Upper lobe of left lung (tissue), 6 donors: ENCODE data around the gene CHKB. TPM values are rescaled to one million over a fixed set of nuclear protein-coding genes. Genes with fewer than 3 reads are reported as not detected.

Experiments used
- ATAC-seq, 2 donors: fragments of 200-7000 bp; cut with Tn5 transposase; one replicate each; pipeline ENCODE4 v1.9.1; 2022; ENCODE audit warnings: mild to moderate bottlenecking in 2 of 2, moderate library complexity in 2 of 2; ENCODE audit not compliant: low FRiP score in 2 of 2
- DNase-seq, 2 donors: peaks; one replicate each; pipeline ENCODE4 v3.0.0-alpha.2; 2019 to 2020
- H3K27ac ChIP-seq, 4 donors: fragments of 200-600 bp; sonication (generic); one replicate each; pipeline ENCODE4 v1.5.1; 2016 to 2019
- H3K27me3 ChIP-seq, 4 donors: fragments of 200-600 bp; sonication (generic); one replicate each; pipeline ENCODE4 v1.5.1; 2017 to 2019
- H3K36me3 ChIP-seq, 4 donors: fragments of 200-600 bp; sonication (generic); one replicate each; pipeline ENCODE4 v1.5.1; 2016 to 2019
- H3K4me1 ChIP-seq, 4 donors: fragments of 200-600 bp; sonication (generic); one replicate each; pipeline ENCODE4 v1.5.1; 2018 to 2019
- H3K4me3 ChIP-seq, 4 donors: fragments of 200-600 bp; sonication (generic); one replicate each; pipeline ENCODE4 v1.5.1; 2017 to 2019; ENCODE audit warnings: mild to moderate bottlenecking in 2 of 4, moderate library complexity in 1 of 4
- H3K9me3 ChIP-seq, 4 donors: fragments of 200-600 bp; sonication (generic); one replicate each; pipeline ENCODE4 v1.5.1; 2018 to 2019
- EP300 ChIP-seq, 4 donors: sonication (generic); formaldehyde crosslinking; IDR thresholded peaks; one replicate each; pipeline ENCODE4 v1.5.1; 2017; ENCODE audit warnings: antibody characterized with exemption in 4 of 4, control low read depth in 2 of 4
- POLR2A ChIP-seq, 4 donors: fragments of 450-650 bp; IDR thresholded peaks; one replicate each; pipeline ENCODE4 v1.5.1; 2016 to 2017; ENCODE audit warnings: antibody characterized with exemption in 4 of 4, mild to moderate bottlenecking in 2 of 4
- POLR2AphosphoS5 ChIP-seq, 2 donors: sonication (generic); formaldehyde crosslinking; IDR thresholded peaks; one replicate each; pipeline ENCODE4 v1.5.1; 2017; ENCODE audit warnings: antibody characterized with exemption in 2 of 2
- WGBS, 2 donors: methylation state at CpG; one replicate each; pipeline ENCODE4 v1.1.5; 2017 to 2018; 5-methylcytosine and 5-hydroxymethylcytosine counted together
- total RNA-seq, 6 donors: library from RNA; depleted of rRNA in 4 of 6; stranded (reverse); fragments of >200 nt in 4 of 6; gene quantifications; one replicate each; pipeline versions ENCODE4 v1.1.0 to v1.2.1, GENCODE V29; 2016 to 2021
- TF ChIP-seq, protein P1 (sequence below), 6 experiments: fragments of 450-650 bp in 4 of 6; fragments of 200-600 bp in 2 of 6; sonication (generic) in 2 of 6; IDR thresholded peaks; one replicate each; pipeline ENCODE4 v1.5.1; 2016 to 2019; ENCODE audit warnings: antibody characterized with exemption in 6 of 6
- donor health status: DM: no; HTN: no; CAD: no; lungs with moderate emphysema.
- donor health status: DM: no; HTN: yes; CAD: no; lungs with severe emphysema.

Gene CHKB
- total RNA-seq, 6 donors from 2014 or later, result 42.7 to 294 (median 87.8) TPM

GRCh38 chr22:50626850-50627641 is 44.4 kb upstream of the CHKB start:
- DNase-seq (peak in 1 of 2 donors; percentile 86), ATAC-seq (no peak)
- Histone ChIP-seq H3K27me3 (no peaks in the 10 kb centered on the region), H3K4me1 (peaks cover 14 to 33% (median 24%) of the 10 kb centered on the region in 4 donors), H3K4me3 (peak overlapping the region; percentile 57 to 92 (median 79)), H3K27ac (peak overlapping the region; percentile 77 to 90 (median 88)), H3K36me3 (peaks cover 0 to 23% (median 6%) of the 10 kb centered on the region in 4 donors), H3K9me3 (no peaks in the 10 kb centered on the region)
- TF ChIP-seq POLR2A (IDR thresholded peaks at IDR 0.05) (no peak), EP300 (IDR thresholded peaks at IDR 0.05) (no peak), POLR2AphosphoS5 (IDR thresholded peaks at IDR 0.05) (no peak)
- TF ChIP-seq, protein P1, sequence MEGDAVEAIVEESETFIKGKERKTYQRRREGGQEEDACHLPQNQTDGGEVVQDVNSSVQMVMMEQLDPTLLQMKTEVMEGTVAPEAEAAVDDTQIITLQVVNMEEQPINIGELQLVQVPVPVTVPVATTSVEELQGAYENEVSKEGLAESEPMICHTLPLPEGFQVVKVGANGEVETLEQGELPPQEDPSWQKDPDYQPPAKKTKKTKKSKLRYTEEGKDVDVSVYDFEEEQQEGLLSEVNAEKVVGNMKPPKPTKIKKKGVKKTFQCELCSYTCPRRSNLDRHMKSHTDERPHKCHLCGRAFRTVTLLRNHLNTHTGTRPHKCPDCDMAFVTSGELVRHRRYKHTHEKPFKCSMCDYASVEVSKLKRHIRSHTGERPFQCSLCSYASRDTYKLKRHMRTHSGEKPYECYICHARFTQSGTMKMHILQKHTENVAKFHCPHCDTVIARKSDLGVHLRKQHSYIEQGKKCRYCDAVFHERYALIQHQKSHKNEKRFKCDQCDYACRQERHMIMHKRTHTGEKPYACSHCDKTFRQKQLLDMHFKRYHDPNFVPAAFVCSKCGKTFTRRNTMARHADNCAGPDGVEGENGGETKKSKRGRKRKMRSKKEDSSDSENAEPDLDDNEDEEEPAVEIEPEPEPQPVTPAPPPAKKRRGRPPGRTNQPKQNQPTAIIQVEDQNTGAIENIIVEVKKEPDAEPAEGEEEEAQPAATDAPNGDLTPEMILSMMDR (IDR thresholded peaks at IDR 0.05), result no peak
- 86 to 90% methylated on average over 30 to 42 of the region's 42 CpGs for WGBS, 2 donors

DNA sequence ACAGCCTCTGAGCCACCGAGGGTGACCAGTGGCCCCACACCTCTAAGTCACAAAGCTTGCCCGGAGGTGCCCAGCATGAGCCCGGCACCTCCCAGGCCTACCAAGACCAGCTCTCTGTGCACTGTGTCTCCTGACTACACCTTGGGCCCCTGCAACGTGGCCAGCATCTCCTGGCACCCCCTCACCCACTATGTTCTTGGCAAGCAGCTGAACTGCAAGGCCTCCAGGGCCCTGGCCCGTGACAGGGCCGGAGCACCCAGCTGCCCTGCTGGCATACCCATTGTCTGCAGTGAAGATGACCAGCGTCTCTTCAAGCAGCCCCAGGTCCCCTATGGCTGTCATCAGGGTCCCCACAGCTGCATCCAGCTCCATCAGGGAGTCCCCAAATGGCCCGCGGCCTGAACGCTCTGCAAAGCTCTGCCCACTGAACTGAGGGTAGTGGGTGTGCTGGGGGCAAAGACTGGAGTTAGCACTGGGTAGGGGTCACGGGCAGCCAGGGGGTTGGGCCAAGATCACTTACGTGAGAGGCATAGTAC is 43.7 kb upstream of the CHKB start:
- WGBS, 2 donors, result 79 to 80% methylated on average over 6 of the region's 12 CpGs
- ATAC-seq (no peak), DNase-seq (peak in 1 of 2 donors; percentile 68)
- Histone ChIP-seq H3K4me1 (peaks cover 21 to 40% (median 31%) of the 10 kb centered on the region in 4 donors), H3K9me3 (no peaks in the 10 kb centered on the region), H3K27ac (peak overlapping the region in 1 of 4 donors; percentile 89), H3K27me3 (no peaks in the 10 kb centered on the region), H3K4me3 (no peak overlapping the region), H3K36me3 (peaks cover 0 to 23% (median 6%) of the 10 kb centered on the region in 4 donors)
- TF ChIP-seq POLR2A (IDR thresholded peaks at IDR 0.05), result no peak
- TF ChIP-seq EP300 (IDR thresholded peaks at IDR 0.05), result no peak
- TF ChIP-seq POLR2AphosphoS5 (IDR thresholded peaks at IDR 0.05), result no peak
- TF ChIP-seq, protein P1 (IDR thresholded peaks at IDR 0.05), result no peak

DNA sequence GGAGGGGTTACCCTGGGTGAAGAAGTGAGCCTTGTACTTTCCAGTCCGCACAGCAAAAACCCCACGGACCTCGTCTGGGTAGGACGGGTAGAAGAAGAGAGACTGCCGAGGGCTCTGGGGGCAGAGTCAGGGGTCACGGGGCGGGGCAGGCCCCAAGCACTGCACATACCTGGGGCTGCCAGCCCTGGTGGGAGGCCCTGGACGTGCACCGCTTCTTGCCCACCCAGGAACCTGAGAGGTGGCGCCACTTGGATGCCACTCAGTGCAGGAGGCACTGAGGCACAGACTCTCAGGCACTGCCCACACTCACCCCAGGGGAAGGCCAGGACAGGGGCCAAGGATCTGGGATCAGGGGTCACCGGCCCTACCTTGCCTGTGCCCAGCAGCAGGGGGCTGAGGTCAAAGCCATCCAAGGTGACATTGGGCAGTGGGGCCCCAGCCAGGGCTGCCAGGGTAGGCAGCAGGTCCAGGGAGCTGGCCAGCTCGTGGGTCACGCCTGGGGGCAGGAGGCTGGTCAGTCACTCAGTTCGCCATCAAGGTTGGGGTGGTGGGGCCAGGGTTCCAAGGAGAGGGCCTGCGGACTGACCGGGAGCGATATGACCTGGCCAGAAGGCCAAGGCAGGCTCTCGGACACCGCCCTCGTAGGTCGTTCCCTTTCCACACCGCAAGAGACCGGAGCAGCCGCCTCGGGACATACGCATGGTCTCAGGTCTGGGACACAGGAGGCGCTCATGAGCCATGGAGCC is 43.1 kb upstream of the CHKB start:
- no peak for ATAC-seq
- no peaks in the 10 kb centered on the region for H3K27me3 ChIP-seq

DNA sequence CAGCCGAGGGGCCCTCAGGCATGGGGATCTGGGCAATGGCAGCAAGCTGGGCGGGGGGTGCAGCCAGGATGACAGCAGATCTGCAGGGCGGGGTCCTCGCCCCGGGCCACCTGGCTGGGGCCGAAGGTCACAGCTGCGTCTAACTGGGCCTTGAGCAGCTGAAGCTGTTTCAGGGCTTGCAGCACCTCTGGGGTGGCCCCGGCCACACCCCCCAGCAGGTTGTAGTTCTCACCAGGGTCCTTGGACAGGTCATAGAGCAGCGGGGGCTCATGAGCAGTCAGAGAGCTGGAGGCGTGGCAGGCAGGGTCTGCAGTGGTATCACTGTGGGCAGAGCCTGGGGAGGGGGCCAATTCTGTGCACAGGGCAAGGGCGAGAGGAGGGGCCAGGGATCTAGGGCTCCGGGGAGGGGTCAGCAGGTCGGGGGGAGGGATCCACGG is 42.5 kb upstream of the CHKB start:
- DNase-seq, result peak in 1 of 2 donors; percentile 79
- TF ChIP-seq EP300 (IDR thresholded peaks at IDR 0.05), result no peak
- TF ChIP-seq POLR2A (IDR thresholded peaks at IDR 0.05), result no peak
- TF ChIP-seq POLR2AphosphoS5 (IDR thresholded peaks at IDR 0.05), result no peak
- TF ChIP-seq, protein P1 (IDR thresholded peaks at IDR 0.05), result no peak
- Histone ChIP-seq H3K36me3 (peaks cover 0 to 23% (median 6%) of the 10 kb centered on the region in 4 donors), H3K27ac (no peak overlapping the region), H3K9me3 (no peaks in the 10 kb centered on the region), H3K4me3 (no peak overlapping the region), H3K4me1 (peaks cover 32 to 52% (median 43%) of the 10 kb centered on the region in 4 donors), H3K27me3 (no peaks in the 10 kb centered on the region)
- WGBS, 2 donors, result 40 to 85% methylated on average over 1 to 14 of the region's 14 CpGs
- ATAC-seq, result no peak

More for the DNA sequence above, 43.1 kb upstream of the CHKB start:
- no peak overlapping the region for H3K27ac ChIP-seq
- H3K9me3 ChIP-seq, result no peaks in the 10 kb centered on the region
- DNase-seq, result peak in 1 of 2 donors; percentile 76
- no peak overlapping the region for H3K4me3 ChIP-seq
- no peak for TF ChIP-seq POLR2AphosphoS5 (IDR thresholded peaks at IDR 0.05)
- TF ChIP-seq, protein P1 (IDR thresholded peaks at IDR 0.05), result no peak
- TF ChIP-seq POLR2A (IDR thresholded peaks at IDR 0.05), result no peak
- peaks cover 27 to 46% (median 37%) of the 10 kb centered on the region in 4 donors for H3K4me1 ChIP-seq
- 94 to 95% methylated on average over 13 to 27 of the region's 27 CpGs for WGBS, 2 donors
- H3K36me3 ChIP-seq, result peaks cover 0 to 23% (median 6%) of the 10 kb centered on the region in 4 donors
